Activated CD8-positive, alpha-beta T cell treated with anti-CD3 and anti-CD28 coated beads, Interleukin-2, amount 10 ng/mL, durations not matched to agents 7 days and 5 days (primary cell): ENCODE data around the gene SYT2. TPM values are rescaled to one million over a fixed set of nuclear protein-coding genes. Genes with fewer than 3 reads are reported as not detected.
"Not testable (repeated sequence)": the region's sequence is repeated elsewhere in the genome, so short reads cannot be mapped to it uniquely, and the experiment has no call there.

Experiments
- ATAC-seq: fragments of 150-1000 bp; cut with Tn5 transposase; one replicate; pipeline ENCODE4 v1.10.0; 2021; ENCODE audit warnings: moderate library complexity
- CTCF ChIA-PET: fragments of 350-600 bp; sonication (Branson Sonifier 250); formaldehyde crosslinking; loops from one replicate; lab custom pipeline; 2021; ENCODE audit warnings: antibody characterized with exemption; lab: Charles Lee
- POLR2A ChIA-PET: fragments of 350-600 bp; sonication (Branson Sonifier 250); formaldehyde crosslinking; loops from one replicate; lab custom pipeline; 2021; ENCODE audit warnings: antibody characterized with exemption; lab: Charles Lee
- DNase-seq: peaks from one replicate; pipeline ENCODE4 v3.0.0-alpha.2; 2020
- H3K27ac Mint-ChIP-seq: one replicate; pipeline ENCODE4 v1.8.0; 2021; ENCODE audit warnings: mild to moderate bottlenecking, mixed read lengths
- H3K27me3 Mint-ChIP-seq: one replicate; pipeline ENCODE4 v1.8.0; 2021; ENCODE audit warnings: low read depth, mixed read lengths
- H3K36me3 Mint-ChIP-seq: one replicate; pipeline ENCODE4 v1.8.0; 2021; ENCODE audit warnings: low read depth, mixed read lengths
- H3K4me1 Mint-ChIP-seq: one replicate; pipeline ENCODE4 v1.8.0; 2021; ENCODE audit warnings: low read depth, mixed read lengths
- H3K4me3 Mint-ChIP-seq: one replicate; pipeline ENCODE4 v1.8.0; 2021; ENCODE audit warnings: mild to moderate bottlenecking, mixed read lengths
- H3K9me3 Mint-ChIP-seq: one replicate; pipeline ENCODE4 v1.8.0; 2022; ENCODE audit warnings: mixed read lengths; ENCODE audit not compliant: insufficient read depth
- total RNA-seq, 2 experiments: library from RNA; stranded (reverse); gene quantifications; one replicate each; pipeline ENCODE4 v1.2.3, GENCODE V29; 2021

Gene SYT2
- total RNA-seq, 2 experiments from 2014 or later = not detected

DNA sequence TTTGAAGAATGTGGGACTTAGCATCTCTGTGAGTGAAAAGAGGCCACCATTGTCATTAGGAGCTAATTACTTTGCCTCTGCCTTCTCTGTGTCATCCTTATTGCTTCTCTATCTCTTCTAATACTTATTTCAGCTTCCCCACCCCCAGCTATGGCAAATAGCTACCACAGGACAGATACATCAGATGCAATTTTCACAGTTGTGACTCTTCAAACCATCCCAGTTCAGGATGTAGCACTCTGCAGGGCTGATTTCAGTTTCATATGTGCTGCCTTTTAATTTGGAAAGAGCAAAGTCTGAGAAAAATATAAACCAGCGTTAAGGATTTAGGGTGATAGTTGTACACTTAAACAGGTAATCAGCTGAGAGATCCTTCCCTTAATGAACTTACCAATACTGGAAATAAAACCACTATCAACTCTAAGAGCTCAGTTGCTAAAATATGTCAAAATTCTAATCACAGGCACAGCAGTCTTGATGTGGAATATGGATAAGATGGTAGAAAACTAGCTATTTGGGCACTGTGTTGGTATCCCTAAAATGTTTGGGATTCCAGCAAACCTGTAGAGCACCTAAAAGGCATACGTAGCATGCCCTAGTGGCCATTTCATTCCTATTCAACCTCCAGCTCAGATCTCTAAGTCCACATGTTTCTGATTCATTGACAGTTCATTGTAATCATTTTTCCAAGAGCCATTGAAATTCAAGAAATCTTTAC lies 148.4 kb downstream of the SYT2 start:
- DNase-seq (no peak), ATAC-seq (no peak)
- ChIA-PET POLR2A (interaction anchor here (1.4 kb wide), 1 partner anchor 220 kb away, joined by 3 read pairs; the partner anchor contains the start of gene UBE2T), CTCF (interaction anchor here (0.8 to 3.1 kb wide), 9 partner anchors 8 to 213 kb away, joined by 3 to 25 read pairs (median 5); partner anchors contain the start of gene PPP1R12B)
- Mint-ChIP-seq H3K9me3 (no peaks in the 10 kb centered on the region), H3K36me3 (peaks cover 2% of the 10 kb centered on the region), H3K27ac (no peak overlapping the region), H3K4me3 (no peak overlapping the region), H3K27me3 (no peaks in the 10 kb centered on the region), H3K4me1 (peaks cover 21% of the 10 kb centered on the region)

DNA sequence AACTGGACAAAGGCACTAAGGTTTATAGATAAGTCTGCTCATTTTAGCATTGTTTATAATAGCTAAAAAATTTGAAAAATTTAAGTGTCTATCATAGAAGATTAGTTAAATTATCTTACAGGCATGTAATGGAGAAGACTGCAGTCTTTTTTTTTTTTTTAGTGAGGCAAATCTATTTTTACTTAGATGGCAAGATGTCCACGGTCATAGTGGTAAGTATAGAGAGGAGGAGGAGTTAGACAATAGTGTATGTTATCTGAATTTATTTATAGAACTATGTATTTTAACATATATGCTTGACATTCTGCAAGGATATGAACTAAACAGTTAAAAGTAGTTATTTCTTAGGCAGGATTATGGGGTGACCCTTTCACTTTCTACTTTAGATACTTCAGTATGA lies 149.0 kb downstream of the SYT2 start:
- Mint-ChIP-seq H3K4me1 (peaks cover 18% of the 10 kb centered on the region), H3K27ac (no peak overlapping the region), H3K27me3 (no peaks in the 10 kb centered on the region), H3K36me3 (peaks cover 2% of the 10 kb centered on the region), H3K4me3 (no peak overlapping the region), H3K9me3 (no peaks in the 10 kb centered on the region)
- POLR2A ChIA-PET = interaction anchor here (1.4 kb wide), 1 partner anchor 220 kb away, joined by 3 read pairs; the partner anchor contains the start of gene UBE2T
- ATAC-seq = no peak
- CTCF ChIA-PET = interaction anchor here (0.7 to 3.1 kb wide), 5 partner anchors 10 to 345 kb away, joined by 3 to 25 read pairs (median 5); partner anchors contain the start of gene PPP1R12B
- no peak for DNase-seq

DNA sequence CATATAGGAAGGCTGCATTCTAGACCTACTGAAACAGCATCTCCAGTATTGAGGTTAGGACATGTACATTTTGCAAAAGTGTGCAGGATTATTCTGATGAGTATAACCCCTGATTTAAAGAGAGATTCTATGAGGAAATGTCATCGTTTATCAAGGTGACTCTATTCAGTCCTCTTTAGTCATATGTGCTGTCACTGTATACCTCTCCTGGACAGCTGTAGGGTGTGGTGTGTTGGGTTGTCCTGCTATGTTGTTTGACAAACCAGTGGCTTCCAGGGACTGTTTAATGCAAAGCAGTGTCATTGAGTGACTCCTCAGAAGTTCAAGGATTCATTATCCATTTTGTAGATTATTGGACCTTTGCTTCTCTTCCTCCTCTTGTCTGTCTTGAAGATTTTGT lies 152.6 kb downstream of the SYT2 start:
- POLR2A ChIA-PET, H3K9me3 Mint-ChIP-seq, H3K27ac Mint-ChIP-seq, H3K4me3 Mint-ChIP-seq, ATAC-seq, H3K36me3 Mint-ChIP-seq, H3K27me3 Mint-ChIP-seq, DNase-seq: not testable (repeated sequence)
- CTCF ChIA-PET = interaction anchor here (1.2 to 2.2 kb wide), 2 partner anchors 11 to 209 kb away, joined by 3 to 6 read pairs; partner anchors contain the start of gene PPP1R12B
- peaks cover 14% of the 10 kb centered on the region for H3K4me1 Mint-ChIP-seq

DNA sequence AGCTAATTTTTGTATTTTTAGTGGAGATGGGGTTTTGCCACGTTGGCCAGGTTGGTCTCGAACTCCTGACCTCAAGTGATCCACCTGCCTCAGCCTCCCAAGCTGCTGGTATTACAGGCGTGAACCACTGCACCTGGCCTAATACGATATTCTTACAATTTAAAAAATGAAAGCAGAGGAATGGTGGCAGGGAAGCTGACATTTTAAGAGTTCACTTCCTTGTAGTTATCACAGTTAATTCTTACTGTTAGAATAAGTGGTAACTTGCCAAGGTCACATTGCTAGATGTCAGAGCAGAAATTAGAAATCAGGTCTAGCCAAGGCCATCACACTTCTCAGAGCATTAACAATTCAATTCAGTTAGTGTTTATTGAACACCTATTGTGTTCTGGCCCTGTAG lies 154.2 kb downstream of the SYT2 start:
- H3K36me3 Mint-ChIP-seq, H3K27me3 Mint-ChIP-seq, H3K27ac Mint-ChIP-seq, H3K4me1 Mint-ChIP-seq, DNase-seq, H3K4me3 Mint-ChIP-seq, ATAC-seq, H3K9me3 Mint-ChIP-seq, POLR2A ChIA-PET: not testable (repeated sequence)
- CTCF ChIA-PET = interaction anchor here (2.0 kb wide), 1 partner anchor 9 kb away, joined by 4 read pairs; no protein-coding TSS in a partner anchor

DNA sequence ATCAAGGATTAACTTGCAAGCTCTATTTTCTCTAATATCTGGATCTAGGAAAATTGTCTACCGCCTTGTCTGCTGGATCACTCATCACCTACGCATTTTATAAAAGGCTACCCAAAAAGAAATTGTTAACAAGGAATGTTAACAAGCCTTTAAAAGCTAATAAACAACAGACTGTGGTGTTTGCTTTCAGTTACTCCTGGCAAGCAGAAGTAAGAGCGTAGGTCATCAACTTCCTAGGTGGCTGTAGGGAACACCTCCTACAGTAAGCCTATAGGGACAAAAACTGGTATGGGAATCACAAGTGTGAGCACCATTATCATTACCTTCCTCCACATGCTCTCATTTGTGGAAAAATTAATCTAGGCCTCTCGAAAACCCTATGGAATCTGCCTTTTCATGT lies 155.6 kb downstream of the SYT2 start:
- CTCF ChIA-PET = interaction anchor here (1.4 to 2.0 kb wide), 3 partner anchors 8 to 17 kb away, joined by 4 to 6 read pairs (median 5); no protein-coding TSS in a partner anchor
- ATAC-seq, H3K9me3 Mint-ChIP-seq, POLR2A ChIA-PET, H3K4me3 Mint-ChIP-seq, H3K36me3 Mint-ChIP-seq, H3K27ac Mint-ChIP-seq, H3K4me1 Mint-ChIP-seq, DNase-seq, H3K27me3 Mint-ChIP-seq: not testable (repeated sequence)

DNA sequence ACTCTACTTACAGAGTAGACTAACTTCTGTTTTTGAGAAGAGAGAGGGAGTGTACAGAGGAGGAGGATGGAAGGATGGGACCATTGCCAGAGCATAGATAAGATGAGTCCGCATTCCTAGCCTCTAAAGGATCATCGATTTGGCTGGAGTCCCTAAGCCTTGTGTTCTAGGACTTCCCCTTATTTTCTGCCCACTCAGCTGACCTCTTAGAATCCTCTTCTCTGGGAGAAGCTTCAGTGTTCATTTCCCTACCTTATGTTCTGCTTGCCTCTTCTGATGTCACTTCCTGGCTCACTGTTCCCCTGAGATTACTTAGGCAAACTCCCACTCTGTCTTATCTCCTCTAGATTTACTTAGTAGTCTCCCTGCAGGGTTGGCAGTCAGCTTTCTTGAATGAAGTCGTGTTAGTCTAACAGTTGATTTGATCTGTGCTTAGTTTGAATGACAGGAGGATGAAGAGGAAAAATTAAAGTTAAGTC lies 156.7 kb downstream of the SYT2 start:
- Mint-ChIP-seq H3K27ac (no peak overlapping the region), H3K4me3 (no peak overlapping the region), H3K36me3 (no peaks in the 10 kb centered on the region), H3K9me3 (no peaks in the 10 kb centered on the region), H3K4me1 (peaks cover 8% of the 10 kb centered on the region), H3K27me3 (no peaks in the 10 kb centered on the region)
- ATAC-seq = no peak
- DNase-seq = no peak
- ChIA-PET POLR2A (no interaction called here), CTCF (interaction anchor here (1.4 to 1.5 kb wide), 2 partner anchors 9 to 18 kb away, joined by 4 to 5 read pairs; no protein-coding TSS in a partner anchor)

DNA sequence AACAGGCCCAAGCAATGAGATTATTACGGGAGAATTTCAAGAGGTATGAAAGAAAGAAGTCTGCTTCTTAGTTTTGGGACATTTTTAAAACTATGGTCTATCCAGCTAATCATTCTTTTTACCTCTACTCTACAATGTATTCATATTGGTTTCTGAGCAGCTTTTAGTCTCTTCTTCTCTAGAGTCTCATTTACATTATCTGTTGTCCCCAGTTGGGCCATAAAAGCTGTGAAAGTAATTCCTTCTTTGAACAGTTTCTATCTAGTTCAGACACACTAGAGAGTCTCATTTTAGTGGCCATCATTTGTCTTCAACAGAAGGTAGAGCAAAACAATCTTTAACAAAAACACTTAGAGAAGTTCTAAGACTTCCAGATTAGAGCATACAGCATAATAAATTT lies 157.2 kb downstream of the SYT2 start:
- POLR2A ChIA-PET, H3K4me3 Mint-ChIP-seq, H3K9me3 Mint-ChIP-seq, DNase-seq, H3K4me1 Mint-ChIP-seq, ATAC-seq, H3K27ac Mint-ChIP-seq, H3K36me3 Mint-ChIP-seq, H3K27me3 Mint-ChIP-seq: not testable (repeated sequence)
- CTCF ChIA-PET = interaction anchor here (1.4 to 1.5 kb wide), 2 partner anchors 9 to 19 kb away, joined by 4 to 5 read pairs; no protein-coding TSS in a partner anchor

DNA sequence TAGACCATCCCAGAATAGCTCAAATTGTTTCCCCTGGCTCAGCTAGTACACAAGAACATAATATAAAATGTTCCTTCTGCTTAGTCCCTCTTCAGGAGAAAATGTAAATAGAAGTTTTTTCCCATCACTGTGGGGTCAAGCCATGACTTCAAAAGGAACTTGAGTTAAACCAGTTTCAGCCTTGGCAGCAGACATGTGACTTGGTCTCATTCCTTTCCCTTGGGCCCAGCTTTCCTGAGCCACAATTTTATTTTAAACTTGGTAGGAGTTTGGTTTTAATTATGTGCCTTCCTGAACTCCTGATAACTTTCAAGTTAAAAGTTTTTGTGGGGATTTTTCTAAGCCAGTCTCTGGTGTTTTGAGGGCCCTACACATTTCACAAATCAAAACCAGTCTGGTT lies 157.6 kb downstream of the SYT2 start:
- POLR2A ChIA-PET, H3K27ac Mint-ChIP-seq, H3K36me3 Mint-ChIP-seq, H3K9me3 Mint-ChIP-seq, DNase-seq, H3K4me1 Mint-ChIP-seq, ATAC-seq, H3K4me3 Mint-ChIP-seq, H3K27me3 Mint-ChIP-seq: not testable (repeated sequence)
- CTCF ChIA-PET = interaction anchor here (1.4 kb wide), 1 partner anchor 19 kb away, joined by 4 read pairs; no protein-coding TSS in a partner anchor

DNA sequence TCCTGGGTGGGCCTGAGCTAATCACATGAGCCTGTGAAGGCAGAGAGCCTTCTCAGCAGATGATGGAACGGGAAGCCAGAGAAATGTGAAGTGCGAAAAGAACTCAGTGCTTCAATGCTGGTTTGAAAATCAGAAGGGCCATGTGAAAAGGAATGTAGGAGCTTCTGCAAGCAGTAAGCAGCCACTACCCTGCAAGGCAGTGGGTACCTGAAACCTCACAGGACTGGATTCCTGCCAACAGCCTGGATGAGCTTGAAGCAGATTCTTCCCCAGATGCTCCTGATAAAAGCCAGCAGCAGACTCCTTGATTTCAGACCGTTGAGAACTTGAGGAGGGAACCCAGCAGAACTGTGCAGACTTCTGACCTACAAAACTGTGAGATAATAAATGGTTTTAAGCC lies 158.6 kb downstream of the SYT2 start:
- Mint-ChIP-seq H3K36me3 (no peaks in the 10 kb centered on the region), H3K4me1 (peaks cover 14% of the 10 kb centered on the region), H3K27me3 (no peaks in the 10 kb centered on the region), H3K27ac (no peak overlapping the region), H3K4me3 (no peak overlapping the region), H3K9me3 (no peaks in the 10 kb centered on the region)
- CTCF ChIA-PET = no interaction called here
- DNase-seq (no peak), ATAC-seq (no peak)
- POLR2A ChIA-PET = no interaction called here

DNA sequence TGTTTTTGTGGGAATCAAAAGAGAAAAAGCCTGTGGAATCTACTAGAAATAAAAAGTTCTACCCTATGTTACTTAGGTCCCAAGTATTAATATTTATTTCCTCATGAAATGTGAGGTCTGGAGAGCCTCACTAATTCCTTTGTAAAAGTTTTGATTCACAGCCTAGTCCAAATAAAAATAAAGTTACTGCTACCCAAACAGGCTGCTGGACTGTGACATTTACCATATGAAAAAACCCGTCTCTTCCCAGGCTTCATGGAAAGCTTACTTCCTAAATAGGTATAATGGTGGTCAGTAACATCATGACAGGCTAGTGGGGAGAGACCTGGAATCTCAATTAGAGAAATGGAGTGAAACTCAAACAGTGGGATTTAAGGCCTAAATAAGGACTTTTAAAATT lies 160.2 kb downstream of the SYT2 start:
- H3K9me3 Mint-ChIP-seq, ATAC-seq, H3K27me3 Mint-ChIP-seq, H3K27ac Mint-ChIP-seq, POLR2A ChIA-PET, H3K36me3 Mint-ChIP-seq, DNase-seq, H3K4me3 Mint-ChIP-seq: not testable (repeated sequence)
- CTCF ChIA-PET = interaction anchor here (0.8 kb wide), 1 partner anchor 12 kb away, joined by 3 read pairs; no protein-coding TSS in a partner anchor
- H3K4me1 Mint-ChIP-seq = peaks cover 25% of the 10 kb centered on the region

DNA sequence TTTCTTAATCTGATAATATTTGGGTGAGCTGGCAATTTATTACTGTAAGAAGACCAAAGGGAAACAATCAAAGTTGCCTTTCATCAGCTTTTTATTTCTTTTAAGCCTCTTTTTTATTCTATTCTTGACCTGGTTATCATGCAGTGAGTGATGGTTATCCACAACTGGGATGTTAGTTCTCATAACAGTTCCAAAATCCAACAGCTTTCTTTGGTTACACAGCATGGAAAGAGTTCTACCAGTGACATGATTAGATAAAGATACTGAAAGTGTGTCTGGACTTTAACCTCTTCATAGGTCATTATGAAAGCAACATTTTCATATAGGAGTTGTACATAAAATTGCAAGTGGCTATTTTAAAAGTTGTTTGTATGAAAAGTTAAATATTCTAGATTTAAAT lies 163.0 kb downstream of the SYT2 start:
- Mint-ChIP-seq H3K36me3 (no peaks in the 10 kb centered on the region), H3K27me3 (no peaks in the 10 kb centered on the region), H3K4me1 (peaks cover 18% of the 10 kb centered on the region), H3K9me3 (no peaks in the 10 kb centered on the region), H3K4me3 (no peak overlapping the region), H3K27ac (no peak overlapping the region)
- DNase-seq (no peak), ATAC-seq (no peak)
- POLR2A ChIA-PET = no interaction called here
- CTCF ChIA-PET = interaction anchor here (1.0 to 1.4 kb wide), 2 partner anchors 27 to 43 kb away, joined by 3 read pairs; no protein-coding TSS in a partner anchor

DNA sequence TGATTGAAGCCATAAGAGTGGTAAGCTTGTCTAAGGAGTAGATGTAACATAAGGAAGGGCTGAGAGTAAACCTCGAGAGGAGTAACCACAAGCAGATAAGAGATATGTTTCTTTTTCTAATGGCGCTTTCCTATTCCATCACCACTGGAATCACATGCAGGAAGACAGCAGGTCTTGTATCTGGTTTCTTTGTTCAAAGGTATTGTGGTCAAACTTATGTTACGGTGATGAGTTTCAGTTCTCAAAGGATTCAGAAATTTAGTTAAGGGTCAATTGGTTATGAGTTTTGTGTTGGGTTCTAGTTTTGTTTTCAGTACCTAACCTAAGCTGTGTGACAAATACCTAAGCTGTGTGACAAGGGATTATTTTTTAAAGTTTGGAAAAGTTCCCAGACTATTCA lies 163.5 kb downstream of the SYT2 start:
- H3K9me3 Mint-ChIP-seq, H3K4me3 Mint-ChIP-seq, ATAC-seq, H3K27me3 Mint-ChIP-seq, DNase-seq, H3K36me3 Mint-ChIP-seq, H3K27ac Mint-ChIP-seq, POLR2A ChIA-PET: not testable (repeated sequence)
- H3K4me1 Mint-ChIP-seq = peaks cover 18% of the 10 kb centered on the region
- CTCF ChIA-PET = interaction anchor here (1.0 to 1.2 kb wide), 2 partner anchors 19 to 43 kb away, joined by 3 read pairs; no protein-coding TSS in a partner anchor
